Fibroblast of lung (primary cell): Measurements from ENCODE around the gene SIGLEC8. TPM values are rescaled to one million over a fixed set of nuclear protein-coding genes. Genes with fewer than 3 reads are reported as not detected.

Source experiments
- DNase-seq, 2 donors: peaks; one replicate each; pipeline versions ENCODE4 v3.0.0 to v3.0.0-alpha.2; 2010; ENCODE audit warnings: low read depth in 2 of 2
- H2AFZ ChIP-seq: 2 replicates; pipeline ENCODE4 v1.5.1; 2012; ENCODE audit warnings: low read length, control low read depth, inconsistent platforms
- H3K27ac ChIP-seq: 2 replicates; pipeline ENCODE4 v1.5.1; 2011; ENCODE audit warnings: low read length, control low read depth; ENCODE audit not compliant: insufficient read depth
- H3K27me3 ChIP-seq: 2 replicates; pipeline ENCODE4 v1.5.1; 2011; ENCODE audit warnings: mild to moderate bottlenecking, low read length; ENCODE audit not compliant: control insufficient read depth, insufficient read depth
- H3K36me3 ChIP-seq: 2 replicates; pipeline ENCODE4 v1.5.1; 2011; ENCODE audit warnings: low read length; ENCODE audit not compliant: control insufficient read depth, insufficient read depth
- H3K4me1 ChIP-seq: 2 replicates; pipeline ENCODE4 v1.5.1; 2011; ENCODE audit warnings: low read length; ENCODE audit not compliant: control insufficient read depth, insufficient read depth; ENCODE audit errors: extremely low read depth
- H3K4me2 ChIP-seq: 2 replicates; pipeline ENCODE4 v1.5.1; 2011; ENCODE audit warnings: low read length, control low read depth; ENCODE audit not compliant: insufficient read depth; ENCODE audit errors: extremely low read depth
- H3K4me3 ChIP-seq, 4 experiments: fragments of 200-600 bp in 1 of 4; sonication (generic) in 1 of 4; replicated peaks in 1 of 4; 2 replicates each; pipeline ENCODE4 v1.5.1; 2011 to 2016; ENCODE audit warnings: low read length in 4 of 4, low read depth in 3 of 4, mild to moderate bottlenecking in 3 of 4, control low read depth in 2 of 4, inconsistent platforms in 1 of 4, mixed read lengths in 1 of 4; ENCODE audit not compliant: insufficient read depth in 1 of 4; ENCODE audit errors: control extremely low read depth in 1 of 4
- H3K79me2 ChIP-seq: 2 replicates; pipeline ENCODE4 v1.5.1; 2012; ENCODE audit warnings: mild to moderate bottlenecking, low read length, inconsistent platforms; ENCODE audit not compliant: control insufficient read depth, insufficient read depth
- H3K9ac ChIP-seq: 2 replicates; pipeline ENCODE4 v1.5.1; 2011; ENCODE audit warnings: mild to moderate bottlenecking, low read length, control low read depth; ENCODE audit not compliant: insufficient read depth
- H3K9me3 ChIP-seq: 2 replicates; pipeline ENCODE4 v1.5.1; 2012; ENCODE audit warnings: low read depth, low read length; ENCODE audit not compliant: control insufficient read depth, insufficient read depth
- H4K20me1 ChIP-seq: 2 replicates; pipeline ENCODE4 v1.5.1; 2011; ENCODE audit warnings: low read length; ENCODE audit not compliant: control insufficient read depth, insufficient read depth; ENCODE audit errors: extremely low read depth
- EZH2 ChIP-seq: IDR thresholded peaks from 2 replicates; pipeline ENCODE4 v1.5.1; 2012; ENCODE audit warnings: low read length, control low read depth, mild to moderate bottlenecking; ENCODE audit errors: missing control alignments
- polyA plus RNA-seq, 2 donors: library from polyadenylated mRNA; depleted of rRNA in 1 of 2; stranded (reverse) in 1 of 2; unstranded in 1 of 2; fragments of >200 nt; gene quantifications; 2 replicates each; pipeline ENCODE4 v1.2.1, GENCODE V29; 2011 to 2012; ENCODE audit warnings: missing spikeins in 1 of 2
- total RNA-seq: library from RNA; depleted of rRNA; stranded (reverse); fragments of >200 nt; gene quantifications from 2 replicates; pipeline ENCODE4 v1.2.1, GENCODE V29; 2014
- TF ChIP-seq, protein P1 (sequence below), 2 donors: IDR thresholded peaks in 1 of 2; conservative IDR thresholded peaks in 1 of 2; 1 replicate in 1 of 2; 2 replicates in 1 of 2; pipeline ENCODE4 v1.5.1; 2011 to 2012; ENCODE audit warnings: low read length in 2 of 2, control low read depth in 1 of 2, inconsistent platforms in 1 of 2, low read depth in 1 of 2, mild to moderate bottlenecking in 1 of 2

SIGLEC8 gene
- total and polyA plus RNA-seq, 2 donors (not counting 1 experiment from before 2014, with no cell fraction given): not detected

- Histone ChIP-seq H4K20me1 (no peaks in the 10 kb centered on the region), H3K79me2 (no peaks in the 10 kb centered on the region), H3K4me3 (no peak overlapping the region), H3K27ac (no peak overlapping the region), H3K36me3 (no peaks in the 10 kb centered on the region), H3K4me2 (no peak overlapping the region), H3K4me1 (no peaks in the 10 kb centered on the region), H3K9me3 (no peaks in the 10 kb centered on the region), H3K9ac (no peak overlapping the region), H3K27me3 (no peaks in the 10 kb centered on the region), H2AFZ (no peak overlapping the region)
- DNase-seq: no peak
- TF ChIP-seq, protein P1, sequence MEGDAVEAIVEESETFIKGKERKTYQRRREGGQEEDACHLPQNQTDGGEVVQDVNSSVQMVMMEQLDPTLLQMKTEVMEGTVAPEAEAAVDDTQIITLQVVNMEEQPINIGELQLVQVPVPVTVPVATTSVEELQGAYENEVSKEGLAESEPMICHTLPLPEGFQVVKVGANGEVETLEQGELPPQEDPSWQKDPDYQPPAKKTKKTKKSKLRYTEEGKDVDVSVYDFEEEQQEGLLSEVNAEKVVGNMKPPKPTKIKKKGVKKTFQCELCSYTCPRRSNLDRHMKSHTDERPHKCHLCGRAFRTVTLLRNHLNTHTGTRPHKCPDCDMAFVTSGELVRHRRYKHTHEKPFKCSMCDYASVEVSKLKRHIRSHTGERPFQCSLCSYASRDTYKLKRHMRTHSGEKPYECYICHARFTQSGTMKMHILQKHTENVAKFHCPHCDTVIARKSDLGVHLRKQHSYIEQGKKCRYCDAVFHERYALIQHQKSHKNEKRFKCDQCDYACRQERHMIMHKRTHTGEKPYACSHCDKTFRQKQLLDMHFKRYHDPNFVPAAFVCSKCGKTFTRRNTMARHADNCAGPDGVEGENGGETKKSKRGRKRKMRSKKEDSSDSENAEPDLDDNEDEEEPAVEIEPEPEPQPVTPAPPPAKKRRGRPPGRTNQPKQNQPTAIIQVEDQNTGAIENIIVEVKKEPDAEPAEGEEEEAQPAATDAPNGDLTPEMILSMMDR (conservative IDR thresholded peaks at IDR 0.05 in 1 of 2, IDR thresholded peaks at IDR 0.05 in 1 of 2; ENCODE audit: low read depth in 1 of 2, low read length in 2 of 2): no peak
- no peak for TF ChIP-seq EZH2
Observed at GRCh38 chr19:51456541-51457290, 1.5 kb downstream of the SIGLEC8 start.

- no peak for TF ChIP-seq EZH2
- TF ChIP-seq, protein P1 (conservative IDR thresholded peaks at IDR 0.05 in 1 of 2, IDR thresholded peaks at IDR 0.05 in 1 of 2; ENCODE audit: low read depth in 1 of 2, low read length in 2 of 2): no peak
- Histone ChIP-seq H3K27me3 (no peaks in the 10 kb centered on the region), H2AFZ (no peak overlapping the region)
Observed at GRCh38 chr19:51450730-51451307, 7.4 kb downstream of the SIGLEC8 start.

DNA sequence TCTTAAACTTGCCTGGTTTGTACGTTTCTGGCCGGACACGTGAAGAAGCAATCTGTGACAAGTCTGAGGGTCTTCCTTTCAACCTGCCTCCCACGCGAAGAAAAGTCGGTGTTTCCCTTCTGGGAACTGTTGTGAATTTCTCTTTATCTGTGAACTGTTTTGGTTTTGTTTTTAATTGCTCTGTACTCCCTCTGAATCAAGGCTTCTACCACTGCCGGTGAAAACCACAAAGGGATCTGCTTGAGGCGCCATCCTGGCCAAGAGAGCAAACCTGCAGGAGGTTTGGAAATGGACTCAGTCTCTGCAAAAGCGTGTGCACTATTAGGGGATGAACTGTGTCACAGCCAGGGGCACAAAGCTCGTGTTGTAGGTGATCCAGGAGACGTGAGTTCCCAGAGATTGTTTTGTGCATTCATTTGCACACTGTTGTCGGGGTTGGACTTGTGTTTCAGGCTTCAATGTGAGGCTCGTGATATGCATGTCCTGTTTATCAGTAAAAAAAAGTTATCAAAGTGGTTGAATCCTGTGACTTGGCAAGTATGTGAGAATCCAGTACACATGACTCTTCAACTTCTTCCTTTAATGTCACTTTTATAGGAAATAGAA is 9.7 kb downstream of the SIGLEC8 start:
- Histone ChIP-seq H3K9ac (no peak overlapping the region), H3K27ac (no peak overlapping the region), H3K36me3 (no peaks in the 10 kb centered on the region), H4K20me1 (no peaks in the 10 kb centered on the region), H3K9me3 (no peaks in the 10 kb centered on the region), H3K79me2 (no peaks in the 10 kb centered on the region), H3K27me3 (no peaks in the 10 kb centered on the region), H3K4me2 (no peak overlapping the region), H3K4me1 (no peaks in the 10 kb centered on the region), H3K4me3 (no peak overlapping the region), H2AFZ (no peak overlapping the region)
- DNase-seq: no peak
- no peak for TF ChIP-seq EZH2
- TF ChIP-seq, protein P1 (conservative IDR thresholded peaks at IDR 0.05 in 1 of 2, IDR thresholded peaks at IDR 0.05 in 1 of 2; ENCODE audit: low read depth in 1 of 2, low read length in 2 of 2): no peak

More at GRCh38 chr19:51450730-51451307, 7.4 kb downstream of the SIGLEC8 start:
- Histone ChIP-seq H4K20me1 (no peaks in the 10 kb centered on the region), H3K9me3 (no peaks in the 10 kb centered on the region), H3K36me3 (no peaks in the 10 kb centered on the region), H3K9ac (no peak overlapping the region), H3K4me3 (no peak overlapping the region), H3K79me2 (no peaks in the 10 kb centered on the region), H3K4me2 (no peak overlapping the region), H3K27ac (no peak overlapping the region), H3K4me1 (no peaks in the 10 kb centered on the region)
- DNase-seq: no peak
